Measurements from ENCODE around the gene PSMB5.

The PSMB5 gene

DNA sequence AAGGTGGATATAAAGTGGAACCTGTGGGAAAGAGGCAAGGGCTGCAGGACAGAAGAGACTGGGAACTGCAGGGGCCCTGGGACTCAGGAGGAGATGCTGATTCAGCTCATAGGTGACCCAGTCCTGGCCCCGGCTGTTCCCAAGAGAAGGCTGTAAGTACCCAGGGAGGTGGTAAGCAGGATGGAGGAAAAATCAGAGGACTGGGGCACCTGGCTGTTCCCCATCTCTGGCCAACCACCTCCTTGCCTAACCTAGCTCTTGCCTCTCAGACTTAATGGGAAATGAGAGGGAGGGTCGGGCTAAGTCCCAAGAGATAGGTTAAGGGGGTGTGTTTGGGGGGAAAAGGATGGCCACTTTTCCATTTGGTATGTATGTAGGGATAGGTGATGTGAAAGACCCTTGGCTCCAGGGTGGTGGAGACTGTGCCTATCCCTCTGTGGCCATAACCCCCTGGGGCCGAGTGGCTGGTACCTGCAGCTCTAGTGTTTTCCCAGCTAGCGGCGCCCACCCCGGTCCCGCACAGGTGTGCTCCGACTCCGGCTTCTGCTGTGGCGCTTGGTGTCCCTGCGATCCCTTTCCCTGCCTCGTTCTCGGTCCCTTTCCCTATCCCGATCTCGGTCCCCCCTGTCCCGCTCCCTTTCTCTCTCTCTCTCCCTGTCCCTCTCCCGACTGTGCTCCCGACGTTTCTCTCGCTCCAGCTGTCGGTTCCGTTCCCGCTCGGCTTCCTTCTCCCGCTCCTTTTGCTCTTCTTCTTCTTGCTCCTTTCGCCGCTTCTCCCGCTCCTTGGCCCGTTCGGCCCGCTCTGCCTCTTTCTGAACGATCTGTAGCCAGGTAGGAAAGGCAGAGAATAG, 24.2 kb upstream of the PSMB5 start:
- in situ Hi-C loops (cut with MboI; ENCODE audit: low pct_unique_long_range_greater_than_20kb, low sequenced_read_pairs, unreplicated experiment), result loop anchor here (10.0 kb wide), 1 partner anchor 84 kb away; no protein-coding TSS in a partner anchor
- TF ChIP-seq, protein P1, sequence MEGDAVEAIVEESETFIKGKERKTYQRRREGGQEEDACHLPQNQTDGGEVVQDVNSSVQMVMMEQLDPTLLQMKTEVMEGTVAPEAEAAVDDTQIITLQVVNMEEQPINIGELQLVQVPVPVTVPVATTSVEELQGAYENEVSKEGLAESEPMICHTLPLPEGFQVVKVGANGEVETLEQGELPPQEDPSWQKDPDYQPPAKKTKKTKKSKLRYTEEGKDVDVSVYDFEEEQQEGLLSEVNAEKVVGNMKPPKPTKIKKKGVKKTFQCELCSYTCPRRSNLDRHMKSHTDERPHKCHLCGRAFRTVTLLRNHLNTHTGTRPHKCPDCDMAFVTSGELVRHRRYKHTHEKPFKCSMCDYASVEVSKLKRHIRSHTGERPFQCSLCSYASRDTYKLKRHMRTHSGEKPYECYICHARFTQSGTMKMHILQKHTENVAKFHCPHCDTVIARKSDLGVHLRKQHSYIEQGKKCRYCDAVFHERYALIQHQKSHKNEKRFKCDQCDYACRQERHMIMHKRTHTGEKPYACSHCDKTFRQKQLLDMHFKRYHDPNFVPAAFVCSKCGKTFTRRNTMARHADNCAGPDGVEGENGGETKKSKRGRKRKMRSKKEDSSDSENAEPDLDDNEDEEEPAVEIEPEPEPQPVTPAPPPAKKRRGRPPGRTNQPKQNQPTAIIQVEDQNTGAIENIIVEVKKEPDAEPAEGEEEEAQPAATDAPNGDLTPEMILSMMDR (IDR thresholded peaks at IDR 0.05; ENCODE audit: extremely low read depth, insufficient read depth, missing control alignments), result no peak
- no peak for DNase-seq (ENCODE audit: low spot score)

DNA sequence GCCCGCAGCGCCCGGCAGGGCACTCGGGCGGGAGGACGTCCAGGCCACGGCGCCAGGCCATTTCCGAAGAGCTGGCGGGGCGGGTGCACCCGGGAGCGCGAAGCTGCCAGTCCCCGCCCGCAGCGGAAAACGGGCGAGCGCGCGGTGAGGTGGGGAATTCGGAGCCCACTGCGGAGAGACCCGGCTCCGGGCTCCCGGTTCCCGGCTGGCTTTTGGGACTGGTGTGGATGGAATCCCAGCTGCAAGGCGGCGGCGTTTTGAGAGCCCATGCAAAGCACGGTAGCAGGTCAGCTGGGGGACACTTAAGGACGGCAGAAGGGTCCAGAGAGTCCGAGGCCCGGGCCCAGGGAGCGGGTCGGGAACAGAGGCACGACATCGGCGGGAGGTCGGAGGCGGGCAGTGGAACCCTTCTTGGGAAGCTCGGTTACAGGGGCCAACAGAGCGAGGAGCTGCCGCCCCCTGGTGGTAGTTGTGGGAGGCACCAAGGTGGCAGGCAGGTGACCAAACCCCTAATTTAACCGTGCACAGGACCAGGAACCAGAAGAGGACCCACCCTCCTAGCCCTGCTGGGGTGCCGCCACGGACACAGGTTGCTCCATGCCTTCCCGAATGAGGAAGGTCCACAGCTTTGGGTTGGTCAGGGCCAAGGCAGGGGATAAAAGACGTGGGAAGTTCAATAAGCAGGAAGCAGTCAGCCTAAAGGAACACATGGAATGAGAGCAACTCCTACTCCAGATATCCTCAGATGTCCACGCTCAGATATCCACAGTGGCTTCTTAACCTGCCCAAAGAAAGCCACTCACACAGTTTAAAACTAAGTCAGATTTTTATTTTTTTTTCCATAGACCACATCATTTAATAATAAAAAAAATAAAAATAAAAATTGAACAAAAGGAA, 23.3 kb upstream of the PSMB5 start:
- TF ChIP-seq, protein P1 (IDR thresholded peaks at IDR 0.05; ENCODE audit: extremely low read depth, insufficient read depth, missing control alignments), result peak; percentile 93
- peak; percentile 95 for DNase-seq (ENCODE audit: low spot score)
- in situ Hi-C loops (cut with MboI; ENCODE audit: low pct_unique_long_range_greater_than_20kb, low sequenced_read_pairs, unreplicated experiment), result loop anchor here (10.0 kb wide), 1 partner anchor 83 kb away; no protein-coding TSS in a partner anchor

GRCh38 chr14:23056956-23057756, 22.5 kb upstream of the PSMB5 start, which contains the start of gene CDH24:
TSS of gene CDH24 (minus strand) at chr14:23057520. CDS start at chr14:23055733, 1,787 bp downstream.
- peak; percentile 92 for DNase-seq (ENCODE audit: low spot score)
- in situ Hi-C loops (cut with MboI; ENCODE audit: low pct_unique_long_range_greater_than_20kb, low sequenced_read_pairs, unreplicated experiment), result loop anchor here (10.0 kb wide), 1 partner anchor 82 kb away; no protein-coding TSS in a partner anchor
- TF ChIP-seq, protein P1 (IDR thresholded peaks at IDR 0.05; ENCODE audit: extremely low read depth, insufficient read depth, missing control alignments), result no peak

- TF ChIP-seq, protein P1 (IDR thresholded peaks at IDR 0.05; ENCODE audit: extremely low read depth, insufficient read depth, missing control alignments), result peak; percentile 81
- in situ Hi-C loops (cut with MboI; ENCODE audit: low pct_unique_long_range_greater_than_20kb, low sequenced_read_pairs, unreplicated experiment), result loop anchor here (10.0 kb wide), 1 partner anchor 82 kb away; no protein-coding TSS in a partner anchor
- peak; percentile 94 for DNase-seq (ENCODE audit: low spot score)
Observed at GRCh38 chr14:23056145-23056955, 21.6 kb upstream of the PSMB5 start.

DNA sequence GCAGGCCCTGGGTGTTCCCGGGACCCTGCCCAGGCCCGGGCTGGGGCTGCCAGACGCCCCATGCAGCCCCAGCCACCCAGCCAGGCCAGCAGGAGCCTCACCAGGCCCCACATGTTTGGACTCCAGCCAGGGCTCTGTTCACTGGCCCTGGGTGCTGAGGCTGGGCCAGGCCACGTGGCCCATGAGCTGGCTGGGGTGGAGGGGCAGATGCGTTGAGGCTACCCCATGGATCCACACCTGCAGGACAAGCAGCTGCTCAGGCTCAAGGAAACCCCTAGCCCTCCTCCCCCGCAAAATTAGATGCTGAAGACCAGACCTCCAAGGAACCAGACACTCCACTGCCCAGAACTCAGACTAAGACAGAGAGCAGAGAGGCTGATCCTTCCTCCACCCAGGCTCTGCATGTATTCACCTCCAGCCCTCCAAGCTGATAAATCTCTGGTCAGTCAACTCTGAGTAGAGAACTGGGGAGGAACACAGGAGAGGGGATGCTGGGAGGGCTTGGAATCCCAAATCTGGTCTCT, 21.0 kb upstream of the PSMB5 start:
- in situ Hi-C loops (cut with MboI; ENCODE audit: low pct_unique_long_range_greater_than_20kb, low sequenced_read_pairs, unreplicated experiment), result loop anchor here (10.0 kb wide), 1 partner anchor 81 kb away; no protein-coding TSS in a partner anchor
- DNase-seq (ENCODE audit: low spot score), result no peak
- TF ChIP-seq, protein P1 (IDR thresholded peaks at IDR 0.05; ENCODE audit: extremely low read depth, insufficient read depth, missing control alignments), result no peak
